Gastroesophageal sphincter (tissue), 4 donors: ENCODE results near the gene LINC00237. TPM values are rescaled to one million over a fixed set of nuclear protein-coding genes. Genes with fewer than 3 reads are reported as not detected.
A peak's percentile ranks its signal among the peaks of the same experiment; 100 is the strongest.

ENCODE experiments used
- ATAC-seq: fragments of 150-250 bp; one replicate; pipeline ENCODE4 v1.9.1; 2016; ENCODE audit warnings: mild to moderate bottlenecking, moderate library complexity
- H3K27ac ChIP-seq, 4 donors: fragments of 200-600 bp; sonication (generic) in 3 of 4; 1 replicate in 3 of 4; 2 replicates in 1 of 4; pipeline ENCODE4 v1.5.1; 2016 to 2019
- H3K27me3 ChIP-seq: fragments of 200-600 bp; sonication (generic); one replicate; pipeline ENCODE4 v1.5.1; 2019
- H3K36me3 ChIP-seq, 2 donors: fragments of 200-600 bp; sonication (generic); one replicate each; pipeline ENCODE4 v1.5.1; 2019; ENCODE audit warnings: control low read depth in 1 of 2
- H3K4me1 ChIP-seq, 3 donors: fragments of 200-600 bp; sonication (generic); 1 replicate in 2 of 3; 2 replicates in 1 of 3; pipeline ENCODE4 v1.5.1; 2016 to 2019; ENCODE audit warnings: control low read depth in 2 of 3
- H3K4me3 ChIP-seq, 2 donors: fragments of 200-600 bp; sonication (generic); one replicate each; pipeline ENCODE4 v1.5.1; 2019; ENCODE audit warnings: mild to moderate bottlenecking in 1 of 2, moderate library complexity in 1 of 2
- H3K9me3 ChIP-seq, 3 donors: fragments of 200-600 bp; sonication (generic); one replicate each; pipeline ENCODE4 v1.5.1; 2017 to 2019; ENCODE audit warnings: control low read depth in 2 of 3
- EP300 ChIP-seq: sonication (generic); formaldehyde crosslinking; IDR thresholded peaks from one replicate; pipeline ENCODE4 v1.6.1; 2017; ENCODE audit warnings: antibody characterized with exemption, mild to moderate bottlenecking
- POLR2A ChIP-seq, 2 donors: fragments of 450-650 bp; IDR thresholded peaks; one replicate each; pipeline ENCODE4 v1.6.1; 2017; ENCODE audit warnings: antibody characterized with exemption in 2 of 2, mild to moderate bottlenecking in 2 of 2, moderate library complexity in 1 of 2
- POLR2AphosphoS5 ChIP-seq: sonication (generic); formaldehyde crosslinking; IDR thresholded peaks from one replicate; pipeline ENCODE4 v1.6.1; 2017; ENCODE audit warnings: antibody characterized with exemption
- WGBS, 2 donors: methylation state at CpG; one replicate each; pipeline ENCODE4 v1.1.5; 2018; ENCODE audit warnings: low coverage in 1 of 2; 5-methylcytosine and 5-hydroxymethylcytosine counted together
- total RNA-seq, 4 donors: library from RNA; depleted of rRNA; stranded (reverse); fragments of >200 nt; gene quantifications; one replicate each; pipeline ENCODE4 v1.1.0, GENCODE V29; 2016
- TF ChIP-seq, protein P1 (sequence below), 4 experiments: fragments of 200-600 bp in 2 of 4; fragments of 450-650 bp in 2 of 4; sonication (generic) in 1 of 4; IDR thresholded peaks; one replicate each; pipeline ENCODE4 v1.5.1; 2017 to 2019; ENCODE audit warnings: antibody characterized with exemption in 4 of 4, mild to moderate bottlenecking in 2 of 4, moderate library complexity in 2 of 4

The LINC00237 gene
- total RNA-seq, 4 donors from 2014 or later: not detected

DNA sequence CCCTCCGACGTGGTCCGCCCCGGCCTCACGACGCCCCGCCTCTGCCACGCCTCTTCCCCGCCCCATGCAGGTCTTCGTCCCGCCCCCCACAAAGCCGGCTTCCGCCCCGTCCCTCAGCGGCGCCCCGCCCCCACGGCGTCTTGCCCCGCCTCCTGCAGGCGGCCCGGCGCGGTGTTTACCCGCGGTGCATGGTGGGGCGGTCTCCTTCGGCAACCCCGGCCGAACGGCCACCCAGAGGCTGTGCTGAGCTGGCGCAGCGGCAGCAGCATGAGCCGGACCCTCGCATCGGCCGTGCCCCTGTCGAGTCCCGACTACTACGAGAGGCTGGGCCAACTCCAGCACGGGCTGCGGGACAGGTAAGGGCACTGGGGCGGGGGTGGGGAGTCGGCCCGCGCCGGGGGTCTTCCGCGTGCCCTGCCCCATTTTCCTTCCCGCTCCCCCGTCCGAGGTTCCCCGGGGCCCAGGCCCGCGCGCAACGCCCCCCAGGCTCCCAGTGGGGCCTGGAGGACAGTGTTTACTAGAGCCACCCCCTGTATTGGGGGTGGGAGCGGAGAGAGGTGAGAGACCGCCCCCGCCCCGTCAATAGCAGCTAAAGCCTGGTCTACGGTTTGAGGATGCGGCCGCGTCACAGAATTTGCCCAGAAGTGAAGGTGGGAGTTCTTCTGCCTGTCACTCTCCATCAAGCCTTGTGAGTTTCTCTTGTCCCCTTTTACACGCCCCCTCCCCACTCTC lies 19.9 kb upstream of the LINC00237 start, which contains the start of gene KIZ:
TSS of gene KIZ (plus strand) at position 234 of the 732 bp plus-strand sequence. CDS start at position 268, 34 bp downstream.
- Histone ChIP-seq H3K4me3 (peak within 1 kb of the TSS; percentile 60 to 92), H3K9me3 (no peaks in the 10 kb centered on the region), H3K4me1 (peaks cover 0 to 26% (median 3%) of the 10 kb centered on the region in 3 donors), H3K36me3 (no peaks in the 10 kb centered on the region), H3K27ac (peak within 1 kb of the TSS; percentile 37 to 89 (median 88)), H3K27me3 (no peaks in the 10 kb centered on the region)
- no CpG with 5 or more reads among the region's 66 CpGs for WGBS, 2 donors
- TF ChIP-seq, protein P1, sequence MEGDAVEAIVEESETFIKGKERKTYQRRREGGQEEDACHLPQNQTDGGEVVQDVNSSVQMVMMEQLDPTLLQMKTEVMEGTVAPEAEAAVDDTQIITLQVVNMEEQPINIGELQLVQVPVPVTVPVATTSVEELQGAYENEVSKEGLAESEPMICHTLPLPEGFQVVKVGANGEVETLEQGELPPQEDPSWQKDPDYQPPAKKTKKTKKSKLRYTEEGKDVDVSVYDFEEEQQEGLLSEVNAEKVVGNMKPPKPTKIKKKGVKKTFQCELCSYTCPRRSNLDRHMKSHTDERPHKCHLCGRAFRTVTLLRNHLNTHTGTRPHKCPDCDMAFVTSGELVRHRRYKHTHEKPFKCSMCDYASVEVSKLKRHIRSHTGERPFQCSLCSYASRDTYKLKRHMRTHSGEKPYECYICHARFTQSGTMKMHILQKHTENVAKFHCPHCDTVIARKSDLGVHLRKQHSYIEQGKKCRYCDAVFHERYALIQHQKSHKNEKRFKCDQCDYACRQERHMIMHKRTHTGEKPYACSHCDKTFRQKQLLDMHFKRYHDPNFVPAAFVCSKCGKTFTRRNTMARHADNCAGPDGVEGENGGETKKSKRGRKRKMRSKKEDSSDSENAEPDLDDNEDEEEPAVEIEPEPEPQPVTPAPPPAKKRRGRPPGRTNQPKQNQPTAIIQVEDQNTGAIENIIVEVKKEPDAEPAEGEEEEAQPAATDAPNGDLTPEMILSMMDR (IDR thresholded peaks at IDR 0.05): peak in 3 of 4 experiments; percentile 63 to 66 (median 64)
- TF ChIP-seq POLR2AphosphoS5 (peak; percentile 85), POLR2A (IDR thresholded peaks at IDR 0.05) (peak; percentile 74 to 80), EP300 (no peak)
- ATAC-seq: peak; percentile 99

DNA sequence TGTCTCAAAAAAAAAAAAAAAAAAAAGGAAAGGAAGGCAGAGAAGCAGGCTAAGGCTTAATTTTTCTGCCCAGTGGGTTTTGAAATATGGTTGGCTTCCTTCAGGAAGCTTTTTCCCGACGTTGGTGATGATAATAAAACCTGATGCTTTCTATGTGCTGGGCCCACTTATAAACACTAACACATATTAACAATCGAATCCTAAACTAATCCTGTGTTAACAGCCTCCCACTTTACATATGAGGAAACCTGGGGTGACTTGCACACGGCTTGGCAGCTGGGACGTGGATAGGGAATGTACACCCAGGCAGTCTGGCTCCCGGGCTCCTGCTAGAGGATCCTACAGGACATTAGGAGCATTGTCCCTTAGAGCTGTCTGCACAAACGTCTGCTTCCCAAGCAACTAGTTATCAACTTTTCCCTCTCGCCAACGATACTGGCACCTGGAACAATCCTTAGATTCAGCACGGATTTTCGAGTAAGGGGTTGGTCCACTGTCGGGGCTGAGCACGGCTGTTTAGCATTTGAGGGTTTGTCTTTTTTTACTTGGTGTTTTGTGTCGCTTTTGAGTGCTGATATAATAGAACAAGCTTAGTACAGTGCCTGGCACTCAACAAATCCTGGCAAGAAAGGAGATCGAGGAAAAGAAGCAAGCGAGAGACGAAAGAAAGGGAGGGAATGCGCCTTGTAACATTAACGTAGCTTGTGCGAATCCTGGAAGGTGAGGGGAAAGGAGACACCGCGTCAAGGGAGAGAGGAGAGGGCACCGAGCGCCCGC lies 19.1 kb upstream of the LINC00237 start:
- TF ChIP-seq EP300 (no peak), POLR2AphosphoS5 (no peak), POLR2A (IDR thresholded peaks at IDR 0.05) (no peak)
- TF ChIP-seq, protein P1 (IDR thresholded peaks at IDR 0.05): peak in 2 of 4 experiments; percentile 20 to 31
- ATAC-seq: peak; percentile 56
- Histone ChIP-seq H3K4me3 (peak overlapping the region; percentile 60 to 92), H3K9me3 (no peaks in the 10 kb centered on the region), H3K4me1 (peaks cover 0 to 26% (median 3%) of the 10 kb centered on the region in 3 donors), H3K27ac (peak overlapping the region; percentile 23 to 89 (median 85)), H3K36me3 (no peaks in the 10 kb centered on the region), H3K27me3 (no peaks in the 10 kb centered on the region)
- WGBS, 2 donors: 1 to 5% methylated on average over 15 to 17 of the region's 25 CpGs

DNA sequence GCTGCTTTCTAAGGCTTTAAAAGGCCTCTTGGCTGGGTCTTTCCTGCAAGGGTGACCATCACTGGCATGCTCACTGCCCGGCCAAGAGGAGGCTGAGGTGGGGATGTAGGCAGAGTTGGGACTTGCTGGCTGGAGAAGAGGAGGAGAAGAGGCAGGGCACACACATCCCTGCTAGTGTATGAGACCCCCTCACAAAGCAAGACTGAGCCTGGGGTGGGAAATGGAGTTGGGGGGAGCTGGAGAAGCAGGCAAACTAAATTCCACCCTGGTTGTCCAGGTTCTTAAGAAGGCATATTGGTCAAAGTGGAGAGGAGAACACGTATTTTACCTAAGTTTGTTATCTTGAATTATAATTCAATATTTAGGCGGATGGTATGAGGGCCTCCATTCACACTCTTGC lies 18.0 kb upstream of the LINC00237 start:
- 95 to 100% methylated on average over 2 of the region's 3 CpGs for WGBS, 2 donors

DNA sequence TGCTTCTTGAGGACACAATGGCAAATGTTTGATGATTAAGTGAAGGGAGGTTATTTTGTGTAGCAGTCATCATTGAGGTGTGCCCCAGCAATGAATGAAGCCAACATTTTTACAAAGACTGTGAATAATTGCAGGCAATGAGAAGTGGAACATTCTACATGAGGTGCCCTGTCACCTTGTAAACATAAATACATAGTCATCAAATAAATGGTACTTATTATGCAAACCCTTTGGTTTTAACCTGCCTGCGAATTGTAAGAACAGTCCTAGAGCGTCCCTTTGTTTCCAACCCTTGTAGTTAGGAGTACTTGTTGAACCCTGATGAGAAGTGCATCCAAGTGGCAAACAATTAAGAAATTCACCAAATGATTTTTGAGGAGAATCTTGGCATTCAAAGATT lies 12.6 kb upstream of the LINC00237 start:
- Histone ChIP-seq H3K36me3 (no peaks in the 10 kb centered on the region), H3K9me3 (no peaks in the 10 kb centered on the region), H3K4me1 (no peaks in the 10 kb centered on the region), H3K4me3 (no peak overlapping the region), H3K27ac (no peak overlapping the region), H3K27me3 (peaks cover 12% of the 10 kb centered on the region)
- TF ChIP-seq EP300: no peak
- TF ChIP-seq, protein P1 (IDR thresholded peaks at IDR 0.05): no peak
- TF ChIP-seq POLR2AphosphoS5: no peak
- no peak for TF ChIP-seq POLR2A (IDR thresholded peaks at IDR 0.05)
- ATAC-seq: no peak
- WGBS, 2 donors: 89 to 94% methylated on average over 2 of the region's 2 CpGs

More for the DNA sequence above, 18.0 kb upstream of the LINC00237 start:
- peaks cover 5% of the 10 kb centered on the region for H3K27me3 ChIP-seq
- no peak overlapping the region for H3K27ac ChIP-seq
- no peaks in the 10 kb centered on the region for H3K9me3 ChIP-seq
- no peak for ATAC-seq
- H3K36me3 ChIP-seq: no peaks in the 10 kb centered on the region
- no peak overlapping the region for H3K4me3 ChIP-seq
- H3K4me1 ChIP-seq: peaks cover 0 to 26% (median 3%) of the 10 kb centered on the region in 3 donors
- TF ChIP-seq POLR2A (IDR thresholded peaks at IDR 0.05): no peak
- no peak for TF ChIP-seq EP300
- no peak for TF ChIP-seq POLR2AphosphoS5
- TF ChIP-seq, protein P1 (IDR thresholded peaks at IDR 0.05): no peak
